ENCODE results near the gene PTPRD. TPM values are rescaled to one million over a fixed set of nuclear protein-coding genes. Genes with fewer than 3 reads are reported as not detected.

The PTPRD gene
- total RNA-seq, 1 donor from 2014 or later: 5.7 TPM

GRCh38 chr9:9410736-9411135, 1202.1 kb downstream of the PTPRD start:
- no peak overlapping the region for H3K4me3 Mint-ChIP-seq (ENCODE audit: unreplicated experiment)
- H3K36me3 Mint-ChIP-seq (ENCODE audit: low read depth): no peaks in the 10 kb centered on the region
- H3K9me3 Mint-ChIP-seq (ENCODE audit: low read depth): no peaks in the 10 kb centered on the region
- H3K4me1 Mint-ChIP-seq (ENCODE audit: low read depth): no peaks in the 10 kb centered on the region
- peaks cover 4% of the 10 kb centered on the region for H3K27me3 Mint-ChIP-seq (ENCODE audit: low read depth)
- TF ChIP-seq CTCF (IDR thresholded peaks at IDR 0.05): no peak
- DNase-seq (ENCODE audit: low spot score): no peak
- no peak overlapping the region for H3K27ac Mint-ChIP-seq (ENCODE audit: unreplicated experiment)

- Mint-ChIP-seq H3K4me3 (ENCODE audit: unreplicated experiment) (no peak overlapping the region), H3K9me3 (ENCODE audit: low read depth) (no peaks in the 10 kb centered on the region), H3K27ac (ENCODE audit: unreplicated experiment) (no peak overlapping the region), H3K4me1 (ENCODE audit: low read depth) (no peaks in the 10 kb centered on the region), H3K36me3 (ENCODE audit: low read depth) (no peaks in the 10 kb centered on the region), H3K27me3 (ENCODE audit: low read depth) (no peaks in the 10 kb centered on the region)
- no peak for TF ChIP-seq CTCF (IDR thresholded peaks at IDR 0.05)
- no peak for DNase-seq (ENCODE audit: low spot score)
Observed at GRCh38 chr9:9399982-9400381, 1212.8 kb downstream of the PTPRD start.

- Mint-ChIP-seq H3K27ac (ENCODE audit: unreplicated experiment) (no peak overlapping the region), H3K27me3 (ENCODE audit: low read depth) (no peaks in the 10 kb centered on the region), H3K4me3 (ENCODE audit: unreplicated experiment) (no peak overlapping the region), H3K4me1 (ENCODE audit: low read depth) (no peaks in the 10 kb centered on the region), H3K9me3 (ENCODE audit: low read depth) (no peaks in the 10 kb centered on the region), H3K36me3 (ENCODE audit: low read depth) (no peaks in the 10 kb centered on the region)
- DNase-seq (ENCODE audit: low spot score): no peak
- TF ChIP-seq CTCF (IDR thresholded peaks at IDR 0.05): no peak
Observed at GRCh38 chr9:9396518-9396917, 1216.3 kb downstream of the PTPRD start.

GRCh38 chr9:9395539-9395938, 1217.3 kb downstream of the PTPRD start:
- H3K4me3 Mint-ChIP-seq (ENCODE audit: unreplicated experiment): no peak overlapping the region
- H3K36me3 Mint-ChIP-seq (ENCODE audit: low read depth): no peaks in the 10 kb centered on the region
- no peak overlapping the region for H3K27ac Mint-ChIP-seq (ENCODE audit: unreplicated experiment)
- TF ChIP-seq CTCF (IDR thresholded peaks at IDR 0.05): no peak
- no peak for DNase-seq (ENCODE audit: low spot score)
- H3K4me1 Mint-ChIP-seq (ENCODE audit: low read depth): no peaks in the 10 kb centered on the region
- no peaks in the 10 kb centered on the region for H3K9me3 Mint-ChIP-seq (ENCODE audit: low read depth)
- H3K27me3 Mint-ChIP-seq (ENCODE audit: low read depth): no peaks in the 10 kb centered on the region

GRCh38 chr9:9392755-9393154, 1220.0 kb downstream of the PTPRD start:
- Mint-ChIP-seq H3K36me3 (ENCODE audit: low read depth) (no peaks in the 10 kb centered on the region), H3K4me3 (ENCODE audit: unreplicated experiment) (no peak overlapping the region), H3K4me1 (ENCODE audit: low read depth) (no peaks in the 10 kb centered on the region), H3K9me3 (ENCODE audit: low read depth) (no peaks in the 10 kb centered on the region), H3K27me3 (ENCODE audit: low read depth) (no peaks in the 10 kb centered on the region), H3K27ac (ENCODE audit: unreplicated experiment) (no peak overlapping the region)
- TF ChIP-seq CTCF (IDR thresholded peaks at IDR 0.05): no peak
- no peak for DNase-seq (ENCODE audit: low spot score)

All from chondrocyte (in vitro differentiated cells).